Measurements from ENCODE around the gene KRT222. TPM values are rescaled to one million over a fixed set of nuclear protein-coding genes. Genes with fewer than 3 reads are reported as not detected.

The KRT222 gene
- total and polyA plus RNA-seq, 4 donors: 5.0 to 31.1 (median 17.8) TPM

DNA sequence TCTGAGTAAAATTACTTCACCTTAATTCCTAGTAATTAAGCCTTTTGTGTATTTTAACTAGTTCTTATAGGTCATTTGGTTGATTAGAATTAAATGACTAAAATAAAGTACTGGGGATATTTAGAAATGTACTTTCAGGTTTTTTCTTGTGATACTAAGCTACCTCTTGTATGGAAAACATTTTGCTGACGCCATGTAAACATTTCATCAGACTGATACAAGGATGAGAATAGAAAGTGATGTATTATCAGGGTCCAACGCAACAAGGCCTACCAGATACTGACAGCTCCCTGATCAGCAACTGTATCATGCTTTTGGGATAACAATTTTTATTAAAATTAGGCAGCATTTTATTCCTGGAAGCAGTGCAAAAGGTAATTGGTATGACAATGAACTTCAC is 19.0 kb downstream of the KRT222 start:
- DNase-seq (ENCODE audit: low read depth in 4 of 6, low spot score in 6 of 6): no peak
- Histone ChIP-seq H3K36me3 (ENCODE audit: control insufficient read depth, insufficient read depth, low read length) (no peaks in the 10 kb centered on the region), H3K27ac (ENCODE audit: low read depth, low read length) (no peak overlapping the region), H3K9me3 (ENCODE audit: control insufficient read depth, insufficient read depth, low read length) (no peaks in the 10 kb centered on the region), H3K27me3 (ENCODE audit: control insufficient read depth, insufficient read depth, low read length) (no peaks in the 10 kb centered on the region), H3K4me1 (ENCODE audit: control insufficient read depth, insufficient read depth, low read length) (peaks cover 5% of the 10 kb centered on the region), H3K4me3 (ENCODE audit: low read depth, low read length) (no peak overlapping the region)
- 60% methylated on average over 1 of the region's 2 CpGs for WGBS (ENCODE audit: insufficient coverage)

GRCh38 chr17:40645291-40645690 is 19.7 kb downstream of the KRT222 start:
- Histone ChIP-seq H3K4me1 (ENCODE audit: control insufficient read depth, insufficient read depth, low read length) (peaks cover 5% of the 10 kb centered on the region), H3K4me3 (ENCODE audit: low read depth, low read length) (no peak overlapping the region), H3K27ac (ENCODE audit: low read depth, low read length) (no peak overlapping the region), H3K27me3 (ENCODE audit: control insufficient read depth, insufficient read depth, low read length) (no peaks in the 10 kb centered on the region), H3K9me3 (ENCODE audit: control insufficient read depth, insufficient read depth, low read length) (no peaks in the 10 kb centered on the region), H3K36me3 (ENCODE audit: control insufficient read depth, insufficient read depth, low read length) (no peaks in the 10 kb centered on the region)
- DNase-seq (ENCODE audit: low read depth in 4 of 6, low spot score in 6 of 6): no peak

GRCh38 chr17:40637931-40638330 is 27.0 kb downstream of the KRT222 start:
- no peak for DNase-seq (ENCODE audit: low read depth in 4 of 6, low spot score in 6 of 6)
- WGBS (ENCODE audit: insufficient coverage): no CpG with 5 or more reads among the region's 2 CpGs
- Histone ChIP-seq H3K27ac (ENCODE audit: low read depth, low read length) (no peak overlapping the region), H3K4me3 (ENCODE audit: low read depth, low read length) (no peak overlapping the region), H3K27me3 (ENCODE audit: control insufficient read depth, insufficient read depth, low read length) (no peaks in the 10 kb centered on the region), H3K4me1 (ENCODE audit: control insufficient read depth, insufficient read depth, low read length) (no peaks in the 10 kb centered on the region), H3K36me3 (ENCODE audit: control insufficient read depth, insufficient read depth, low read length) (peaks cover 12% of the 10 kb centered on the region), H3K9me3 (ENCODE audit: control insufficient read depth, insufficient read depth, low read length) (no peaks in the 10 kb centered on the region)

DNA sequence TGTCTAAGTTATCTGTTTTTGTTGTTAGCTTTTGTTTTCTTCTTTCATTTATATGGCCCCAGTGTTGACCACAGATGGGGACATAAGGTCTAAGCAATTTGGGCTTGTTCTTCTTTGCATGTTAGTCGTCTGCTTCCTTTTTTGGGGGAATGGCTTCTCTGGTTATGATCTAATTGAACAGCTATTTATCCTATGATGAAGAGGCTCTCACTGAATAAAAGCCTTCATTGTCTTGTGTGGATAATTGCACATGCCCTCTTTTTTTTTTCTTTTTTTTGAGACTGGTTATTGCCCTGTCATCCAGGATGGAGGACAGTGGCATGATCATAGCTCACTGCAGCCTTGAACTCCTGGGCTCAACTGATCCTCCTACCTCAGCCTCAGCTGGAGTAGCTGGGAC is 31.1 kb downstream of the KRT222 start:
- no peaks in the 10 kb centered on the region for H3K9me3 ChIP-seq (ENCODE audit: control insufficient read depth, insufficient read depth, low read length)
- H3K27ac ChIP-seq (ENCODE audit: low read depth, low read length): no peak overlapping the region
- H3K4me3 ChIP-seq (ENCODE audit: low read depth, low read length): no peak overlapping the region
- H3K4me1 ChIP-seq (ENCODE audit: control insufficient read depth, insufficient read depth, low read length): no peaks in the 10 kb centered on the region
- peaks cover 24% of the 10 kb centered on the region for H3K36me3 ChIP-seq (ENCODE audit: control insufficient read depth, insufficient read depth, low read length)
- no CpG with 5 or more reads among the region's 1 CpG for WGBS (ENCODE audit: insufficient coverage)
- H3K27me3 ChIP-seq (ENCODE audit: control insufficient read depth, insufficient read depth, low read length): no peaks in the 10 kb centered on the region
- DNase-seq (ENCODE audit: low read depth in 4 of 6, low spot score in 6 of 6): no peak

DNA sequence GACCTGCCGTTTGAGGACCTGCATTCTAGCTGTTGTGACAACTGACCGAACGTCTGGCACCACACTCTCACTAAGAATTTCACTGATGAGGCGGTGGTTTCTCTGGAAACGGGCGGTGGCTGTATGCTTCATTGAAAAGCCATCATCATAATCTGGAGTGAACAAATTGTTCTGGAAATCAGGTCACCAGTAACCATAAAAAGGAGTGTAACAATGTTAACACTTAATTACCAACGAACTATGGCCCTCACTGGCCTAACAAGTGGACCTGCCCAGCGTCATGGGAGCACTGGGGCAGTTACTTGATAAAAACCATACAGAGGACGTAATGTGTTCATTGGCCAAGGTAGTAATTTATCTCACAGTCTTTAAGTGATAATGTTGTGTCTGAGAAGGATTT is 32.8 kb downstream of the KRT222 start:
- Histone ChIP-seq H3K4me1 (ENCODE audit: control insufficient read depth, insufficient read depth, low read length) (no peaks in the 10 kb centered on the region), H3K27ac (ENCODE audit: low read depth, low read length) (no peak overlapping the region), H3K4me3 (ENCODE audit: low read depth, low read length) (no peak overlapping the region), H3K27me3 (ENCODE audit: control insufficient read depth, insufficient read depth, low read length) (no peaks in the 10 kb centered on the region), H3K9me3 (ENCODE audit: control insufficient read depth, insufficient read depth, low read length) (no peaks in the 10 kb centered on the region), H3K36me3 (ENCODE audit: control insufficient read depth, insufficient read depth, low read length) (peaks cover 28% of the 10 kb centered on the region)
- DNase-seq (ENCODE audit: low read depth in 4 of 6, low spot score in 6 of 6): no peak
- WGBS (ENCODE audit: insufficient coverage): 58% methylated on average over 2 of the region's 9 CpGs

- WGBS (ENCODE audit: insufficient coverage): no CpG with 5 or more reads among the region's 2 CpGs
- H3K4me1 ChIP-seq (ENCODE audit: control insufficient read depth, insufficient read depth, low read length): no peaks in the 10 kb centered on the region
- H3K9me3 ChIP-seq (ENCODE audit: control insufficient read depth, insufficient read depth, low read length): no peaks in the 10 kb centered on the region
- H3K36me3 ChIP-seq (ENCODE audit: control insufficient read depth, insufficient read depth, low read length): peaks cover 24% of the 10 kb centered on the region
- no peak overlapping the region for H3K27ac ChIP-seq (ENCODE audit: low read depth, low read length)
- H3K27me3 ChIP-seq (ENCODE audit: control insufficient read depth, insufficient read depth, low read length): no peaks in the 10 kb centered on the region
- no peak for DNase-seq (ENCODE audit: low read depth in 4 of 6, low spot score in 6 of 6)
- H3K4me3 ChIP-seq (ENCODE audit: low read depth, low read length): no peak overlapping the region
These were observed 35.1 kb downstream of the KRT222 start for GRCh38 chr17:40629842-40630241.

DNA sequence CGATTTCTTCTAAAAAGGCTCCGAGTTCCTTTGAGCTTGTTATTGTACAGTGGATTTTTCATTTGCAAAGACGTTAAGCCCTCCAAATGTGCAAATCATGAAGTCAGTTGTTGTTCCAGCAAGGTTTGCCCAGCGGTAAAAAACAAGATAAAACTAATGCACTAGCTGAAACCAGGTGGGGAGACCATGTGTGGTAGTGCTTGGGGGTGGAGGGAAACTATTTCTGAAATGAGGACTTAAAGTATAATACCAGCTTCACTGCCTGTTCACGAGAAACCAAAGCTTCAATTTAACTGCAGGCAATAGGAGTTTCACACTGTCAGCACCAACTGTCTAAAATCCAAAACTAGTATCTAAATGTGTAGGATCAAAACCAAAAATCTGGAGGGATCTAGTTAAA is 39.7 kb downstream of the KRT222 start:
- Histone ChIP-seq H3K9me3 (ENCODE audit: control insufficient read depth, insufficient read depth, low read length) (no peaks in the 10 kb centered on the region), H3K27me3 (ENCODE audit: control insufficient read depth, insufficient read depth, low read length) (no peaks in the 10 kb centered on the region), H3K4me1 (ENCODE audit: control insufficient read depth, insufficient read depth, low read length) (no peaks in the 10 kb centered on the region), H3K36me3 (ENCODE audit: control insufficient read depth, insufficient read depth, low read length) (peaks cover 4% of the 10 kb centered on the region), H3K4me3 (ENCODE audit: low read depth, low read length) (no peak overlapping the region), H3K27ac (ENCODE audit: low read depth, low read length) (no peak overlapping the region)
- peak in 1 of 6 donors; percentile 55 for DNase-seq (ENCODE audit: low read depth in 4 of 6, low spot score in 6 of 6)
- WGBS (ENCODE audit: insufficient coverage): 28% methylated on average over 2 of the region's 5 CpGs

- Histone ChIP-seq H3K4me1 (ENCODE audit: control insufficient read depth, insufficient read depth, low read length) (no peaks in the 10 kb centered on the region), H3K9me3 (ENCODE audit: control insufficient read depth, insufficient read depth, low read length) (no peaks in the 10 kb centered on the region), H3K27ac (ENCODE audit: low read depth, low read length) (no peak overlapping the region), H3K4me3 (ENCODE audit: low read depth, low read length) (no peak overlapping the region), H3K36me3 (ENCODE audit: control insufficient read depth, insufficient read depth, low read length) (peaks cover 2% of the 10 kb centered on the region), H3K27me3 (ENCODE audit: control insufficient read depth, insufficient read depth, low read length) (no peaks in the 10 kb centered on the region)
- no peak for DNase-seq (ENCODE audit: low read depth in 4 of 6, low spot score in 6 of 6)
- 83% methylated on average over 2 of the region's 12 CpGs for WGBS (ENCODE audit: insufficient coverage)
These were observed 41.4 kb downstream of the KRT222 start for GRCh38 chr17:40623419-40624210.

DNA sequence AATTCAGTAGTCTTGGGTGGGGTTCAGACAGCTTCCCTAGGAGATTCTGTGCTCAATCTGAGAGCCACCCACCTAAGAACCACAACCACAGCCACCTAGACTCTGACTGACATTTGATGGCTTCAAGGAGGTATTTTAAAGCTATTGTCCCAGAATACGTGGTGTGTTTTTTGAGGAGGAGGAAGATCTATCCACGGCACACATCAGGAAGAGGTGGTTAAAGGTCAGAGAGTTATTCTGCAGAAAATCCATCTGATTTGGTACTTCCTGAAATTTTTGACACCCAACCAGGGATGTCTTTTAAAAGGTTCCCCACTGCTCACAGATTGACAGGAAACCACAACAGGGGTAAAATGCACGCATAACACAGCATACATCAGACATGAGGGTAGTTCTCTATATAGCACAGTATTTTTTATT is 42.5 kb downstream of the KRT222 start:
- 50% methylated on average over 1 of the region's 3 CpGs for WGBS (ENCODE audit: insufficient coverage)
- no peaks in the 10 kb centered on the region for H3K36me3 ChIP-seq (ENCODE audit: control insufficient read depth, insufficient read depth, low read length)
- H3K27me3 ChIP-seq (ENCODE audit: control insufficient read depth, insufficient read depth, low read length): no peaks in the 10 kb centered on the region
- H3K4me1 ChIP-seq (ENCODE audit: control insufficient read depth, insufficient read depth, low read length): no peaks in the 10 kb centered on the region
- H3K27ac ChIP-seq (ENCODE audit: low read depth, low read length): no peak overlapping the region
- H3K9me3 ChIP-seq (ENCODE audit: control insufficient read depth, insufficient read depth, low read length): no peaks in the 10 kb centered on the region
- DNase-seq (ENCODE audit: low read depth in 4 of 6, low spot score in 6 of 6): no peak
- no peak overlapping the region for H3K4me3 ChIP-seq (ENCODE audit: low read depth, low read length)

DNA sequence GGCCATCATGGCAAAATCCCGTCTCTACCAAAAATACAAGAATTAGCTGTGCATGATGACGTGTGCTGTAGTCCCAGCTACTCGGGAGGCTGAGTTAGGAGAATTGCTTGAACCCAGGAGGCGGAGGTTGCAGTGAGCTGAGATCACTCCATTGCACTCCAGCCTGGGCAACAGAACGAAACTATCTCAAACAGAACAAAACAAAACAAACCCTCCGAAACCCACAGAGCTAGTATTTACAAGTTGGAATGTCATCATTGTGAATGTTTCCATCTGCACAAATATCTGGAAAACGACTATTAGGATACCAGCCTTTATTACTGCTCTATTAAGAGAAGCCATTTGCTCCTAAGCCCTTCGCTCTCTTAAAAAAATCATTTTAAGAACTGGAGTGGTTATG is 43.4 kb downstream of the KRT222 start:
- WGBS (ENCODE audit: insufficient coverage): 89% methylated on average over 3 of the region's 8 CpGs
- H3K27ac ChIP-seq (ENCODE audit: low read depth, low read length): no peak overlapping the region

More for the DNA sequence above, 43.4 kb downstream of the KRT222 start:
- Histone ChIP-seq H3K27me3 (ENCODE audit: control insufficient read depth, insufficient read depth, low read length) (no peaks in the 10 kb centered on the region), H3K4me3 (ENCODE audit: low read depth, low read length) (no peak overlapping the region), H3K4me1 (ENCODE audit: control insufficient read depth, insufficient read depth, low read length) (no peaks in the 10 kb centered on the region), H3K36me3 (ENCODE audit: control insufficient read depth, insufficient read depth, low read length) (no peaks in the 10 kb centered on the region), H3K9me3 (ENCODE audit: control insufficient read depth, insufficient read depth, low read length) (no peaks in the 10 kb centered on the region)
- DNase-seq (ENCODE audit: low read depth in 4 of 6, low spot score in 6 of 6): no peak

All from spinal cord (tissue), 10 donors.